Measurements from ENCODE around the gene CD163L1.

Gene CD163L1

DNA sequence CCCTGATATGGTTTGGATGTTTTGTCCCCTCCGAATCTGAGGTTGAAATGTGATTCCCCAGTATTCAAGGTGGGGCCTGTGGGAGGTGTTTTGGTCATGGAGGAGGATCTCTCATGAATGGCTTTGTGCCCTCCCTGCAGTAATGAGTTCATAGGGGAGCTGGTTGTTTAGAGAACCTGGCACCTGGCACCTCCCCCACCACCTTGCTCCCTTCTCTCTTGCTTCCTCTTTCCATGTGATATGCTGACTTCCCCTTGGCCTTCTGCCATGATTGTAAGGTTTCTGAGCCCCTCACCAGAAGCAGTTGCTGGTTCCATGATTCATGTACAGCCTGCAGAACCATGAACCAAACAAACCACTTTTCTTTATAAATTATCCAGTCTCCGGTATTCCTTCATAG lies 32.6 kb downstream of the CD163L1 start:
- no peaks in the 10 kb centered on the region for H3K79me1 ChIP-seq (ENCODE audit: low read depth, low read length)
- no peaks in the 10 kb centered on the region for H3K9me3 ChIP-seq (replicated peaks in 1 of 2; ENCODE audit: control insufficient read depth in 2 of 2, insufficient read depth in 1 of 2, low read depth in 1 of 2, low read length in 2 of 2)
- H3K4me3 ChIP-seq (ENCODE audit: low read length in 2 of 2), result no peak overlapping the region
- no peak overlapping the region for H4K91ac ChIP-seq (ENCODE audit: low read depth, low read length, poor library complexity)
- no peak overlapping the region for H2AK5ac ChIP-seq (ENCODE audit: low read depth, low read length)
- peaks cover 0 to 3% of the 10 kb centered on the region in 2 donors for H3K4me1 ChIP-seq (ENCODE audit: control insufficient read depth in 2 of 2, insufficient read depth in 1 of 2, low read depth in 1 of 2, low read length in 2 of 2)
- H3K9ac ChIP-seq (ENCODE audit: low read depth, low read length, poor library complexity), result no peak overlapping the region
- no peak overlapping the region for H3K27ac ChIP-seq (replicated peaks; ENCODE audit: low read length)
- no peak overlapping the region for H2BK12ac ChIP-seq (ENCODE audit: low read length)
- no peak overlapping the region for H4K8ac ChIP-seq (ENCODE audit: low read depth, low read length)
- no peak overlapping the region for H3K23ac ChIP-seq (ENCODE audit: low read depth, low read length, poor library complexity)
- H3K36me3 ChIP-seq (replicated peaks in 1 of 2; ENCODE audit: control insufficient read depth in 2 of 2, insufficient read depth in 2 of 2, low read length in 2 of 2), result no peaks in the 10 kb centered on the region
- no peak overlapping the region for H2BK5ac ChIP-seq (ENCODE audit: low read length)
- WGBS, 2 donors (ENCODE audit: extremely low coverage in 2 of 2, insufficient read length in 2 of 2, insufficient replicate concordance in 1 of 2), result no CpG with 5 or more reads among the region's 2 CpGs
- H3K4ac ChIP-seq (ENCODE audit: low read length), result no peak overlapping the region
- DNase-seq (ENCODE audit: low spot score), result no peak
- H2AFZ ChIP-seq (ENCODE audit: low read length), result no peak overlapping the region
- no peak overlapping the region for H2BK120ac ChIP-seq (ENCODE audit: low read depth, low read length)
- no peak overlapping the region for H3K18ac ChIP-seq (ENCODE audit: low read length)
- H2BK15ac ChIP-seq (ENCODE audit: low read length), result no peak overlapping the region
- no peak overlapping the region for H3K4me2 ChIP-seq (ENCODE audit: insufficient read depth, low read length, poor library complexity, severe bottlenecking)
- H3K27me3 ChIP-seq (ENCODE audit: control insufficient read depth in 3 of 3, insufficient read depth in 3 of 3, low read depth in 1 of 3, low read length in 3 of 3), result no peaks in the 10 kb centered on the region
- no peak overlapping the region for H3K14ac ChIP-seq (ENCODE audit: low read length)

DNA sequence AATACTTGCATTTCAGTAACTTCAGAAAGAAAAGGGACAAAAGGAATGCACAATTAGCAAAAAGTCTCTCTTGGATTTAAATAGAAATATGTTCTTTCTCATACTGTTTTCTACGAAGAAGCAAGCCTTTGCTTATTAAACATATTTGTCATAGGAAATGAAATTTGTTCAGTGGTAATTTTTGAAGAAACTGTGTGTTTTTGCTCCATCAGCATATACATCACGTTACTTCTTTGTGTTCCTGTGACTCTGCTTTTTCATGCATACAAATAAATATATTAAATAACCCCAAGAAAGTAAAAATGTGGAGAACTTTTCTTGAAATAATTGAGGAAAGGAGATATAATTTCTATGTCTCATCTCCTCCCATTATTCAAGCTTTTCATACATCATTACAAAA lies 39.7 kb downstream of the CD163L1 start:
- WGBS, 2 donors (ENCODE audit: extremely low coverage in 2 of 2, insufficient read length in 2 of 2, insufficient replicate concordance in 1 of 2), result no CpG with 5 or more reads among the region's 2 CpGs
- Histone ChIP-seq H4K8ac (ENCODE audit: low read depth, low read length) (no peak overlapping the region), H3K27me3 (ENCODE audit: control insufficient read depth in 3 of 3, insufficient read depth in 3 of 3, low read depth in 1 of 3, low read length in 3 of 3) (no peaks in the 10 kb centered on the region)

DNA sequence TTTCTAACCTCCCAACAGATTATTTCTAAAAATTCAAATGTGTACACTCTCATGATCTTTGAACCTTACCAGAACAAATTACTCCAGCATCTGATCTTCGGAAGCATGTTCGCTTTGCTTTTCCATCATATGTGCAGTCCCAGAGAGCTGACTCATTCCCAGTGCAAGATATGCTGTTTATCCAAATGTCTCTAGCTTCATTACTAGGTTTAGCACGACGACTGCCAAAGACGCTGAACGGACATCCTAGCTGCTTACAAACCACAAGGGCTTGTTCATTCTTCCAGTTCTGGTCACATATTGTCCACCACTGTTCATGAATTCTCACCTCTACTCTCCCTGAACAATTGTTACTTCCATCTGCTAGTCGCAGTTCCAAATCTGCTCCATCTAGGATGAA lies 40.5 kb downstream of the CD163L1 start:
- Histone ChIP-seq H3K4me3 (ENCODE audit: low read length in 2 of 2) (no peak overlapping the region), H3K9ac (ENCODE audit: low read depth, low read length, poor library complexity) (no peak overlapping the region), H2BK120ac (ENCODE audit: low read depth, low read length) (no peak overlapping the region), H4K91ac (ENCODE audit: low read depth, low read length, poor library complexity) (no peak overlapping the region), H3K14ac (ENCODE audit: low read length) (no peak overlapping the region), H4K8ac (ENCODE audit: low read depth, low read length) (no peak overlapping the region), H3K4ac (ENCODE audit: low read length) (no peak overlapping the region), H2AK5ac (ENCODE audit: low read depth, low read length) (no peak overlapping the region), H2AFZ (ENCODE audit: low read length) (no peak overlapping the region), H3K27me3 (ENCODE audit: control insufficient read depth in 3 of 3, insufficient read depth in 3 of 3, low read depth in 1 of 3, low read length in 3 of 3) (no peaks in the 10 kb centered on the region), H3K36me3 (replicated peaks in 1 of 2; ENCODE audit: control insufficient read depth in 2 of 2, insufficient read depth in 2 of 2, low read length in 2 of 2) (no peaks in the 10 kb centered on the region), H3K27ac (replicated peaks; ENCODE audit: low read length) (no peak overlapping the region), H2BK12ac (ENCODE audit: low read length) (no peak overlapping the region), H2BK5ac (ENCODE audit: low read length) (no peak overlapping the region), H3K9me3 (replicated peaks in 1 of 2; ENCODE audit: control insufficient read depth in 2 of 2, insufficient read depth in 1 of 2, low read depth in 1 of 2, low read length in 2 of 2) (no peaks in the 10 kb centered on the region), H2BK15ac (ENCODE audit: low read length) (no peak overlapping the region), H3K4me2 (ENCODE audit: insufficient read depth, low read length, poor library complexity, severe bottlenecking) (no peak overlapping the region), H3K23ac (ENCODE audit: low read depth, low read length, poor library complexity) (no peak overlapping the region), H3K18ac (ENCODE audit: low read length) (no peak overlapping the region), H3K4me1 (ENCODE audit: control insufficient read depth in 2 of 2, insufficient read depth in 1 of 2, low read depth in 1 of 2, low read length in 2 of 2) (peaks cover 0 to 1% of the 10 kb centered on the region in 2 donors), H3K79me1 (ENCODE audit: low read depth, low read length) (no peaks in the 10 kb centered on the region)
- no peak for DNase-seq (ENCODE audit: low spot score)
- WGBS, 2 donors (ENCODE audit: extremely low coverage in 2 of 2, insufficient read length in 2 of 2, insufficient replicate concordance in 1 of 2), result no CpG with 5 or more reads among the region's 7 CpGs

More for the DNA sequence above, 39.7 kb downstream of the CD163L1 start:
- Histone ChIP-seq H2BK12ac (ENCODE audit: low read length) (no peak overlapping the region), H2BK120ac (ENCODE audit: low read depth, low read length) (no peak overlapping the region), H3K27ac (replicated peaks; ENCODE audit: low read length) (no peak overlapping the region), H2BK5ac (ENCODE audit: low read length) (no peak overlapping the region), H2AFZ (ENCODE audit: low read length) (no peak overlapping the region), H3K23ac (ENCODE audit: low read depth, low read length, poor library complexity) (no peak overlapping the region), H3K4me3 (ENCODE audit: low read length in 2 of 2) (no peak overlapping the region), H3K79me1 (ENCODE audit: low read depth, low read length) (no peaks in the 10 kb centered on the region), H3K14ac (ENCODE audit: low read length) (no peak overlapping the region), H3K36me3 (replicated peaks in 1 of 2; ENCODE audit: control insufficient read depth in 2 of 2, insufficient read depth in 2 of 2, low read length in 2 of 2) (no peaks in the 10 kb centered on the region), H3K4me1 (ENCODE audit: control insufficient read depth in 2 of 2, insufficient read depth in 1 of 2, low read depth in 1 of 2, low read length in 2 of 2) (peaks cover 0 to 1% of the 10 kb centered on the region in 2 donors), H2AK5ac (ENCODE audit: low read depth, low read length) (no peak overlapping the region), H3K9ac (ENCODE audit: low read depth, low read length, poor library complexity) (no peak overlapping the region), H3K4ac (ENCODE audit: low read length) (no peak overlapping the region), H3K9me3 (replicated peaks in 1 of 2; ENCODE audit: control insufficient read depth in 2 of 2, insufficient read depth in 1 of 2, low read depth in 1 of 2, low read length in 2 of 2) (no peaks in the 10 kb centered on the region), H3K18ac (ENCODE audit: low read length) (no peak overlapping the region), H4K91ac (ENCODE audit: low read depth, low read length, poor library complexity) (no peak overlapping the region), H2BK15ac (ENCODE audit: low read length) (no peak overlapping the region), H3K4me2 (ENCODE audit: insufficient read depth, low read length, poor library complexity, severe bottlenecking) (no peak overlapping the region)
- DNase-seq (ENCODE audit: low spot score), result no peak

DNA sequence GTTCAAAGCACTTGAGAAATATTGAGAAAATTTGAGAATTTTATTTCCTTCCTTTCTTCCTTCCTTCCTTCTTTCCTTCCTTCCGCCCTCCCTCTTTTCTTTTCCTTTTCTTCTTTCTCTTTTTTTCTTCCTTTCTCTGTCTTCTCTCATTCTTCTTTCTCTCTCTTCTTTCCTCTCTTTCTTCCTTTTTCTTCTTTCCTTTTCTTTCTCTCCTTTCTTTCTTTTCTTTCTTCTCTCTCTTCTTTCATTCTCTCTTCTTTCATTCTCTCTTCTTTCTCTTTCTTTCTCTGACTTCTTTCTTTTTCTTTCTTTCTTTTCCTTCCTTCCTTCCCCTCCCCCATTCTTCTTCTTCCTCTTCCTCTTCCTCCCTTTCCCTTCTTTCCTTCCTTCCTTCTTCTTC lies 44.9 kb downstream of the CD163L1 start:
- Histone ChIP-seq H3K14ac (ENCODE audit: low read length) (no peak overlapping the region), H2AFZ (ENCODE audit: low read length) (no peak overlapping the region), H3K23ac (ENCODE audit: low read depth, low read length, poor library complexity) (no peak overlapping the region), H3K4me2 (ENCODE audit: insufficient read depth, low read length, poor library complexity, severe bottlenecking) (no peak overlapping the region), H3K9ac (ENCODE audit: low read depth, low read length, poor library complexity) (no peak overlapping the region), H2BK15ac (ENCODE audit: low read length) (no peak overlapping the region), H4K91ac (ENCODE audit: low read depth, low read length, poor library complexity) (no peak overlapping the region), H4K8ac (ENCODE audit: low read depth, low read length) (no peak overlapping the region), H3K9me3 (replicated peaks in 1 of 2; ENCODE audit: control insufficient read depth in 2 of 2, insufficient read depth in 1 of 2, low read depth in 1 of 2, low read length in 2 of 2) (peaks cover 0 to 2% of the 10 kb centered on the region in 2 donors), H3K4me1 (ENCODE audit: control insufficient read depth in 2 of 2, insufficient read depth in 1 of 2, low read depth in 1 of 2, low read length in 2 of 2) (no peaks in the 10 kb centered on the region), H3K27ac (replicated peaks; ENCODE audit: low read length) (no peak overlapping the region), H3K27me3 (ENCODE audit: control insufficient read depth in 3 of 3, insufficient read depth in 3 of 3, low read depth in 1 of 3, low read length in 3 of 3) (no peaks in the 10 kb centered on the region), H3K4me3 (ENCODE audit: low read length in 2 of 2) (no peak overlapping the region), H3K36me3 (replicated peaks in 1 of 2; ENCODE audit: control insufficient read depth in 2 of 2, insufficient read depth in 2 of 2, low read length in 2 of 2) (no peaks in the 10 kb centered on the region), H2AK5ac (ENCODE audit: low read depth, low read length) (no peak overlapping the region), H3K4ac (ENCODE audit: low read length) (no peak overlapping the region), H2BK12ac (ENCODE audit: low read length) (no peak overlapping the region), H3K18ac (ENCODE audit: low read length) (no peak overlapping the region), H3K79me1 (ENCODE audit: low read depth, low read length) (no peaks in the 10 kb centered on the region), H2BK5ac (ENCODE audit: low read length) (no peak overlapping the region), H2BK120ac (ENCODE audit: low read depth, low read length) (no peak overlapping the region)
- no CpG with 5 or more reads among the region's 1 CpG for WGBS, 2 donors (ENCODE audit: extremely low coverage in 2 of 2, insufficient read length in 2 of 2, insufficient replicate concordance in 1 of 2)
- DNase-seq (ENCODE audit: low spot score), result no peak

All from neuronal stem cell (in vitro differentiated cells).